ENCODE measurements around the gene MPND.

Gene MPND, protein sequence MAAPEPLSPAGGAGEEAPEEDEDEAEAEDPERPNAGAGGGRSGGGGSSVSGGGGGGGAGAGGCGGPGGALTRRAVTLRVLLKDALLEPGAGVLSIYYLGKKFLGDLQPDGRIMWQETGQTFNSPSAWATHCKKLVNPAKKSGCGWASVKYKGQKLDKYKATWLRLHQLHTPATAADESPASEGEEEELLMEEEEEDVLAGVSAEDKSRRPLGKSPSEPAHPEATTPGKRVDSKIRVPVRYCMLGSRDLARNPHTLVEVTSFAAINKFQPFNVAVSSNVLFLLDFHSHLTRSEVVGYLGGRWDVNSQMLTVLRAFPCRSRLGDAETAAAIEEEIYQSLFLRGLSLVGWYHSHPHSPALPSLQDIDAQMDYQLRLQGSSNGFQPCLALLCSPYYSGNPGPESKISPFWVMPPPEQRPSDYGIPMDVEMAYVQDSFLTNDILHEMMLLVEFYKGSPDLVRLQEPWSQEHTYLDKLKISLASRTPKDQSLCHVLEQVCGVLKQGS

DNA sequence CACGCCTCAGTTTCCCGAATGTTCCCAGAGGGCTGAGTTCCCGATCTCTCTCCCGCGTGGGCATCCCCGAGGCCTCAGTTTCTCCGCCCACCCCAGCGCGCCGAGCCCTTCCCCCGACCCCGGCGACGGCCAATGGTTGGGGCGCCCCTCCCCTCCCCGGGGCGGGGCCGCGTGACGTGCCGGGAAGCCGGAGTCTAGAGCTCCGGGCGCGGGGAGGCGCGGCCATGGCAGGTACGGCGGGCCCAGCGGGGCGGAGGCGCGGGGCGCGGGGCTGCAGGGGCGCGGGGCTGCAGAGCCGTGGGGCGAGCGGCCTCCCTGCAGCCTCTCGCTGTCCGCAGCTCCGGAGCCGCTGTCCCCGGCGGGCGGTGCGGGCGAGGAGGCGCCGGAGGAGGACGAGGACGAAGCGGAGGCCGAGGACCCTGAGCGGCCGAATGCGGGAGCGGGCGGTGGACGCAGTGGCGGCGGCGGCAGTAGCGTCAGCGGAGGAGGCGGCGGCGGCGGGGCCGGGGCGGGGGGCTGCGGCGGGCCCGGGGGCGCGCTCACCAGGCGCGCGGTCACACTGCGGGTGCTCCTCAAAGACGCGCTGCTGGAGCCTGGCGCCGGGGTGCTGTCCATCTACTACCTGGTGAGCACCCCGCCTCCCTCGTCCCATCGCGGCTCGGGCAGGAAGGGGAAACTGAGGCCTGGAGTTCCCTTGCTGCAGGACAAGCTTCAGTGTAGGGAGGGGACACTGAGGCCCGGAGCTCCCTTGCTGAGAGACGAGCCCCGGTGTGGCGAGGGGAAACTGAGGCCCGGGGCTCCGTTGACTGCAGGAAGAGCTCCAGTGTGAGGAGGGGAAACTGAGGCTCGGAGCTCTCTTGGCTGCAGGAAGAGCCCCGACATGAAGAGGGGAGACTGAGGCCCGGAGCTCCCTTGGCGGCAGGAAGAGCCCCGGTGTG, at the start of gene MPND:
Gene MPND, plus strand, starts transcription at position 193 of the 938 bp plus-strand sequence. Its CDS starts 32 bp downstream, at position 225.
- Mint-ChIP-seq H3K9me3 (no peaks in the 10 kb centered on the region), H3K4me3 (peak within 1 kb of the TSS; percentile 87), H3K4me1 (peaks cover 31% of the 10 kb centered on the region), H3K27me3 (no peaks in the 10 kb centered on the region), H3K27ac (ENCODE audit: low read depth) (peak within 1 kb of the TSS; percentile 82), H3K36me3 (ENCODE audit: insufficient read depth) (peaks cover 20% of the 10 kb centered on the region)
- ATAC-seq (replicated peaks; ENCODE audit: extremely low read depth, poor library complexity, severe bottlenecking): peak; percentile 77
- DNase-seq (ENCODE audit: low spot score in 2 of 2): peak; percentile 82

DNA sequence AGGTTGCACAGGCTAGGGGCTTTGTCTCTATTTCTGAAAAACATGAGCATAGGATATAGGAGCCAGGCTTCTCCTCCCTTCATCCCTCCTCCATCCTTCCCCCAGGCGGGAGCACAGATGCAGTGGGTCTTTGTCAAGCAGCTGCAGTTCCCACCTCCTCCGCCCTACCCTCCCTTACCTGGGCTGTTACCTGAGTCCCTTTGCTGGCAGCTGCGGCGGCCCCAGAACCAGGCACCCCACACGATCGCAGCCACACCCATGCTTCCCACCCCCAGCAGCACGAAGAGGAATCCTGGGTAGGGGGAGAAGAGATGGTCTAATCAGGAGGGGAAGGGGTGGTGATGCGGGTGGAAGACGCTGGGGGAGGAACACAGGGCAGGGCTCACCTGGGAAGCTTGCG, 49.0 kb upstream of the MPND start:
- ATAC-seq (replicated peaks; ENCODE audit: extremely low read depth, poor library complexity, severe bottlenecking) (no peak), DNase-seq (ENCODE audit: low spot score in 2 of 2) (no peak)
- no peaks in the 10 kb centered on the region for H3K36me3 Mint-ChIP-seq (ENCODE audit: insufficient read depth)
- H3K4me1 Mint-ChIP-seq: no peaks in the 10 kb centered on the region
- no peak overlapping the region for H3K27ac Mint-ChIP-seq (ENCODE audit: low read depth)
- no peaks in the 10 kb centered on the region for H3K27me3 Mint-ChIP-seq
- H3K4me3 Mint-ChIP-seq: no peak overlapping the region
- no peaks in the 10 kb centered on the region for H3K9me3 Mint-ChIP-seq

GRCh38 chr19:4295972-4296771, 47.2 kb upstream of the MPND start:
- Mint-ChIP-seq H3K4me1 (no peaks in the 10 kb centered on the region), H3K36me3 (ENCODE audit: insufficient read depth) (no peaks in the 10 kb centered on the region), H3K27ac (ENCODE audit: low read depth) (no peak overlapping the region), H3K9me3 (no peaks in the 10 kb centered on the region), H3K4me3 (no peak overlapping the region), H3K27me3 (peaks cover under 1% of the 10 kb centered on the region)
- no peak for DNase-seq (ENCODE audit: low spot score in 2 of 2)
- ATAC-seq (replicated peaks; ENCODE audit: extremely low read depth, poor library complexity, severe bottlenecking): no peak

GRCh38 chr19:4297901-4298809, 45.2 kb upstream of the MPND start:
- H3K9me3 Mint-ChIP-seq: no peaks in the 10 kb centered on the region
- H3K27me3 Mint-ChIP-seq: peaks cover 13% of the 10 kb centered on the region
- H3K36me3 Mint-ChIP-seq (ENCODE audit: insufficient read depth): peaks cover 4% of the 10 kb centered on the region
- no peak overlapping the region for H3K4me3 Mint-ChIP-seq
- no peaks in the 10 kb centered on the region for H3K4me1 Mint-ChIP-seq
- DNase-seq (ENCODE audit: low spot score in 2 of 2) (no peak), ATAC-seq (replicated peaks; ENCODE audit: extremely low read depth, poor library complexity, severe bottlenecking) (no peak)
- H3K27ac Mint-ChIP-seq (ENCODE audit: low read depth): no peak overlapping the region

DNA sequence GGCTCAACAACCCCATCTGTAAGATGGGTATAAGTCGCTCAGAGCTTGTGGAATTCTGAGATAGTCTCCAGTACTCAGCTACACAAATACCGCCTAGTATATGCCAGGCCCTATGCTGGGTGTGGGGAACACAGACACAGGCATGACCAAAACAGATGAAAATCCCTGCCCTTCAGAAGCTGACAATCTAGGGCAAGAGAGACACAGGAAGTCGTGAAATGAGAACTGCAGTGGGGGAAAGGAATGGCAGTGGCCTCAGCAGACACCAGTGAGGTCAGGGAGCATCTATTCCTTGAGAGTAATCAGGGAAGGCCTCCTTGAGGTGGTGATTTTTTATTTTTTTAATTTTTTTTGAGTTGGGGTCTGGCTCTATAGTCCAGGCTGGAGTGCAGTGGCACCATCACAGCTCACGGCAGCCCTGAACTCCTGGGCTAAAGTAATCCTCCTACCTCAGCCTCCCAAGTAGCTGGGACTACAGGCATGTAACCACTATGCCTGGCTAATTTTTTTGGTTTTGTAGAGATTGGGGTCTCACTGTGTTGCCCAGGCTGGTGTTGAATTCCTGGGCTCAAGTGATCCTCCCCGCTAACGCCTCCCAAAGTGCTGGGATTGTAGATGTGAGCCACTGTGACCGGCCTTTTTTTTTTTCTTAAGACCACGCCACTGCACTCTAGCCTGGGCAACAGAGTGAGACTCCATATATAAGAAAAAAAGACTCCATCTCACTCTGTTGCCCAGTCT, 44.4 kb upstream of the MPND start:
- Mint-ChIP-seq H3K36me3 (ENCODE audit: insufficient read depth) (peaks cover 5% of the 10 kb centered on the region), H3K4me3 (no peak overlapping the region), H3K27ac (ENCODE audit: low read depth) (no peak overlapping the region), H3K27me3 (peaks cover 18% of the 10 kb centered on the region), H3K9me3 (no peaks in the 10 kb centered on the region), H3K4me1 (peaks cover 3% of the 10 kb centered on the region)
- DNase-seq (ENCODE audit: low spot score in 2 of 2): no peak
- no peak for ATAC-seq (replicated peaks; ENCODE audit: extremely low read depth, poor library complexity, severe bottlenecking)

DNA sequence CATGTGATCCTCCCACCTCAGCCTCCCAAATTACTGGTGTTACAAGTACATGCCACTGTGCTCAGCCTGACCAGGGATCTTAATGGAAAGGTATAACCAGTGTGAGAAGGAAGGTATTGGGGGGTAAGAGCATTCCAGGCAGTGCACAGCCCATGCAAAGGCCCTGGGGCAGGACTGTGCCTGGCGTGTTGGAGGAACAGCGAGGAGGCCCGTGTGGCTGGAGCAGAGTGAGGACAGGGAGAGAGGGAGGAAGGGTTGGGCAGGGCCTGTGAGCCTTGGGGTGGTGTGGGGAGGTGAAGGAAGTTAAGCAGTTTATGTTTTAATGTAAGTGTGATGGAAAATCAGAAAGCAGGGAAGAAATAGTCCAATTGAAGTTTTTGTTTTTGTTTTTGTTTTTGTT, 42.8 kb upstream of the MPND start:
- Mint-ChIP-seq H3K9me3 (no peaks in the 10 kb centered on the region), H3K4me3 (no peak overlapping the region), H3K27me3 (peaks cover 29% of the 10 kb centered on the region), H3K4me1 (peaks cover 12% of the 10 kb centered on the region), H3K27ac (ENCODE audit: low read depth) (no peak overlapping the region), H3K36me3 (ENCODE audit: insufficient read depth) (peaks cover 6% of the 10 kb centered on the region)
- ATAC-seq (replicated peaks; ENCODE audit: extremely low read depth, poor library complexity, severe bottlenecking) (no peak), DNase-seq (ENCODE audit: low spot score in 2 of 2) (no peak)

DNA sequence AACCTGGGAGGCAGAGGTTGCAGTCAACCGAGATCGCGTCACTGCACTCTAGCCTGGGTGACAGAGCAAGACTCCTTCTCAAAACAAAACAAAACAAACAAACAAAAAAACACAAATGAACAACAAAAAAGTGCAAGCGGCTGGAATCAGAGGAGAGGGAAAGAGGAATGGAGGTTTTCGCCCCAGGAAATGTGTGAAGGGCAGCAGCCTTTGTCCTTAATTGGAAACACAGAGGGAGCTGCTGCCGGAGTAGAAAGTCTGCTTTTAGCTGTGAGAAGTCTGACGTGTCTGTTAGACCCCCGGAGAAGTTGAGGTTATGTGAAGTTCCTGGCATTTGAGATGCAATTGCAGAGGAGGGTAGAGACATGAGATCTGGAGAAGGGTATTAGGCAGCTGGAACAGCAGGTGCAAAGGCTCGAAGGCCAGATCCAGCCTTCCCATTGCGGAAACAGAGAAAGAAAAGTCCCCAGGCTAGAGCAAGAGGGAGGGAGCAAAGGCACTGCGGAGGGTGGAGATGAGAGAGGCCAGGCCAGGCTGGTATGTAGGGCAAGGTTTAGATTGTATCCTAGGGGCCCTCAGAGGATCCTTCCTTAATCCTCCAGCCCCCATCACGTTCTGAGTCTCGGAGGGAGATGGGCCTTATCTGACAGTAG, 41.6 kb upstream of the MPND start:
- Mint-ChIP-seq H3K36me3 (ENCODE audit: insufficient read depth) (peaks cover 6% of the 10 kb centered on the region), H3K4me1 (peaks cover 12% of the 10 kb centered on the region), H3K27ac (ENCODE audit: low read depth) (no peak overlapping the region), H3K27me3 (peaks cover 40% of the 10 kb centered on the region), H3K9me3 (no peaks in the 10 kb centered on the region), H3K4me3 (peak overlapping the region; percentile 42)
- no peak for ATAC-seq (replicated peaks; ENCODE audit: extremely low read depth, poor library complexity, severe bottlenecking)
- no peak for DNase-seq (ENCODE audit: low spot score in 2 of 2)

- Mint-ChIP-seq H3K27ac (ENCODE audit: low read depth) (no peak within 1 kb of the TSS), H3K4me1 (peaks cover 12% of the 10 kb centered on the region), H3K36me3 (ENCODE audit: insufficient read depth) (peaks cover 6% of the 10 kb centered on the region), H3K9me3 (no peaks in the 10 kb centered on the region), H3K4me3 (peak within 1 kb of the TSS; percentile 42), H3K27me3 (peaks cover 45% of the 10 kb centered on the region)
- DNase-seq (ENCODE audit: low spot score in 2 of 2): no peak
- ATAC-seq (replicated peaks; ENCODE audit: extremely low read depth, poor library complexity, severe bottlenecking): no peak
Measured at GRCh38 chr19:4302243-4302640, 41.1 kb upstream of the MPND start, which contains the start of gene TMIGD2. Gene TMIGD2, minus strand, starts transcription at chr19:4302389. Its CDS starts 4 bp downstream, at chr19:4302385.

GRCh38 chr19:4303819-4304537, 39.4 kb upstream of the MPND start:
- no peak for DNase-seq (ENCODE audit: low spot score in 2 of 2)
- Mint-ChIP-seq H3K4me1 (peaks cover 12% of the 10 kb centered on the region), H3K4me3 (peak overlapping the region; percentile 20)

DNA sequence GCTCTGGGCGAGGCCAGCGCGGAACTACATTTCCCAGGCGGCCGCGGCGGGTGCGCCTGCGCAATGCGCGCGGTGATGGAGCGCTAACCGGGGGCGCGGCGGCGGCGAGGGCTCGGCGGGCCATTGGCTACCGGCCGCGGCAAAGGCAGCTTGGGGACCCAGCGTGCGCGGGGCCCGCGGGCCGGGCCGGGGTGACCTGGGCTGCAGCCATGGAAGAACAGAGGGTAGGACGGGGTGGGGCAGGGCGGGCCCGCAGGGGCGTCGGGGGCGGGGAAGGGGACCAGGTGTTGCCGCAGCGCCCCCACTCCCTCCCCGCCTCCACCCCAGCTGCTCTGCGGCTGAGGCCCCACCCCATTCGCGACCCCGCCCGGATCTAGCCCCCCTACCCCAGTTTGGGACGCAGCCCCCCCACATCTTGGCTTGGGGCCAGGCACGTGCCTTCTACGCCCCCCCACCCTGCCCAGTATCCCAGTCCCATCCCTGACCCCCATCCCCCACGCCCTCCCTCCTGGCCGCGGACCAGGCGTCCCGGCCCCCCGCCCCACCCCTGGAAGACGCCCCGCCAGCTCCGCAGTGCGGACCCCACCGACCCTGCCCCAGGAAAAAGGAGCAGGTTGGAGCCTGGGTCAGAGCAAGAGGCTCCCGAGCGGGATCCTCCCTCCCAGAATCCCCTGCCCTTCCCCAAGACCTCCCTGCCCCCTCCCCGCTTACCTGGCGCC, 38.7 kb upstream of the MPND start, which contains the start of gene FSD1:
Gene FSD1, plus strand, starts transcription at position 61 of the 719 bp plus-strand sequence. Its CDS starts 149 bp downstream, at position 210.
- Mint-ChIP-seq H3K27ac (ENCODE audit: low read depth) (no peak within 1 kb of the TSS), H3K27me3 (peaks cover 45% of the 10 kb centered on the region), H3K4me1 (peaks cover 12% of the 10 kb centered on the region), H3K36me3 (ENCODE audit: insufficient read depth) (peaks cover 6% of the 10 kb centered on the region), H3K4me3 (peak within 1 kb of the TSS; percentile 50), H3K9me3 (no peaks in the 10 kb centered on the region)
- peak; percentile 65 for ATAC-seq (replicated peaks; ENCODE audit: extremely low read depth, poor library complexity, severe bottlenecking)
- DNase-seq (ENCODE audit: low spot score in 2 of 2): no peak

More at GRCh38 chr19:4303819-4304537, 39.4 kb upstream of the MPND start:
- Mint-ChIP-seq H3K27me3 (peaks cover 45% of the 10 kb centered on the region), H3K9me3 (no peaks in the 10 kb centered on the region), H3K27ac (ENCODE audit: low read depth) (no peak overlapping the region), H3K36me3 (ENCODE audit: insufficient read depth) (peaks cover 6% of the 10 kb centered on the region)
- no peak for ATAC-seq (replicated peaks; ENCODE audit: extremely low read depth, poor library complexity, severe bottlenecking)

All from central memory CD8-positive, alpha-beta T cell (primary cell).